GM23338 (cell line): ENCODE measurements around the gene BAMBI. TPM values are rescaled to one million over a fixed set of nuclear protein-coding genes. Genes with fewer than 3 reads are reported as not detected.

Source experiments
- ATAC-seq: fragments of 200-7000 bp; cut with Tn5 transposase; 3 replicates; pipeline ENCODE4 v1.9.1; 2020
- DNase-seq: peaks from one replicate; pipeline ENCODE4 v3.0.0-alpha.2; 2015; ENCODE audit warnings: low spot score
- H2AFZ ChIP-seq: fragments of 200-600 bp; sonication (generic); 2 replicates; pipeline ENCODE4 v1.8.0; 2016; ENCODE audit warnings: antibody characterized with exemption, mild to moderate bottlenecking, moderate library complexity
- H3F3A ChIP-seq: fragments of 200-600 bp; sonication (generic); replicated peaks from 2 replicates; pipeline ENCODE4 v1.8.0; 2017; ENCODE audit warnings: antibody characterized with exemption, mixed run types, low read depth
- H3K27ac ChIP-seq: fragments of 200-600 bp; sonication (generic); 2 replicates; pipeline ENCODE4 v1.6.1; 2016; ENCODE audit warnings: low read depth
- H3K27me3 ChIP-seq: fragments of 200-600 bp; sonication (generic); 2 replicates; pipeline ENCODE4 v1.8.0; 2016; ENCODE audit warnings: mild to moderate bottlenecking, mixed run types, moderate library complexity; ENCODE audit not compliant: insufficient read depth
- H3K36me3 ChIP-seq: fragments of 200-600 bp; sonication (generic); 2 replicates; pipeline ENCODE4 v1.8.0; 2016; ENCODE audit warnings: mild to moderate bottlenecking; ENCODE audit not compliant: insufficient read depth
- H3K4me1 ChIP-seq: fragments of 200-600 bp; sonication (generic); 2 replicates; pipeline ENCODE4 v1.8.0; 2016; ENCODE audit warnings: mild to moderate bottlenecking, moderate library complexity; ENCODE audit not compliant: insufficient read depth
- H3K4me2 ChIP-seq: fragments of 200-600 bp; sonication (generic); 2 replicates; pipeline ENCODE4 v1.7.1; 2017; ENCODE audit warnings: mixed run types
- H3K4me3 ChIP-seq: fragments of 200-600 bp; sonication (generic); 2 replicates; pipeline ENCODE4 v1.6.1; 2016; ENCODE audit warnings: mixed run types
- H3K79me2 ChIP-seq: fragments of 200-600 bp; sonication (generic); replicated peaks from 2 replicates; pipeline ENCODE4 v1.8.0; 2017; ENCODE audit warnings: mild to moderate bottlenecking; ENCODE audit not compliant: insufficient read depth
- H3K9me2 ChIP-seq: fragments of 200-600 bp; sonication (generic); 2 replicates; pipeline ENCODE4 v1.8.0; 2017; ENCODE audit not compliant: insufficient read depth
- H4K20me1 ChIP-seq: fragments of 200-600 bp; sonication (generic); replicated peaks from 2 replicates; pipeline ENCODE4 v1.8.0; 2017; ENCODE audit warnings: mild to moderate bottlenecking; ENCODE audit not compliant: insufficient read depth
- H3K27ac Mint-ChIP-seq: 2 replicates; pipeline ENCODE4 v1.8.0; 2020; ENCODE audit warnings: inconsistent platforms, mild to moderate bottlenecking, moderate library complexity, mixed read lengths
- H3K27me3 Mint-ChIP-seq: 3 replicates; pipeline ENCODE4 v1.8.0; 2022; ENCODE audit warnings: low read depth, mild to moderate bottlenecking, moderate library complexity, mixed read lengths, inconsistent platforms; ENCODE audit not compliant: insufficient read depth, poor library complexity
- H3K36me3 Mint-ChIP-seq: 3 replicates; pipeline ENCODE4 v1.8.0; 2021; ENCODE audit warnings: low read depth, mild to moderate bottlenecking, inconsistent platforms, moderate library complexity, mixed read lengths
- H3K4me1 Mint-ChIP-seq: 3 replicates; pipeline ENCODE4 v1.8.0; 2020; ENCODE audit warnings: mild to moderate bottlenecking, inconsistent platforms, mixed read lengths
- H3K4me3 Mint-ChIP-seq: 3 replicates; pipeline ENCODE4 v1.8.0; 2021; ENCODE audit warnings: moderate library complexity, mild to moderate bottlenecking, inconsistent platforms, mixed read lengths
- H3K9me3 Mint-ChIP-seq: 3 replicates; pipeline ENCODE4 v1.8.0; 2020; ENCODE audit warnings: moderate library complexity, mild to moderate bottlenecking, inconsistent platforms, mixed read lengths
- CREB1 ChIP-seq: fragments of 250-450 bp; sonication (Bioruptor Pico); IDR thresholded peaks from 2 replicates; pipeline ENCODE4 v1.5.0; 2020; ENCODE audit warnings: low read depth, mild to moderate bottlenecking, moderate library complexity
- ETS1 ChIP-seq: IDR thresholded peaks from 2 replicates; pipeline ENCODE4 v1.6.1; 2016; ENCODE audit warnings: antibody characterized with exemption
- EZH2phosphoT487 ChIP-seq: fragments of 200-600 bp; sonication (generic); IDR thresholded peaks from one replicate; pipeline ENCODE4 v1.8.1; 2018; ENCODE audit warnings: antibody characterized with exemption; ENCODE audit not compliant: unreplicated experiment
- ZNF114 ChIP-seq: fragments of 250-450 bp; sonication (Bioruptor Pico); IDR thresholded peaks from 2 replicates; pipeline ENCODE4 v1.5.0; 2020; ENCODE audit warnings: mild to moderate bottlenecking, moderate library complexity
- ZNF462 ChIP-seq: fragments of 250-450 bp; sonication (Bioruptor Pico); IDR thresholded peaks from 2 replicates; pipeline ENCODE4 v1.5.0; 2020; ENCODE audit warnings: mild to moderate bottlenecking, moderate library complexity
- polyA plus RNA-seq: library from polyadenylated mRNA; unstranded; fragments of >200 nt; fragmentation: Nextera tagmentation; extraction: Ambion mirVana; gene quantifications from 2 replicates; pipeline ENCODE4 v1.2.1, GENCODE V29; 2016
- total RNA-seq: library from RNA; depleted of rRNA; stranded (reverse); fragments of >200 nt; shearing (Covaris generic); gene quantifications from 2 replicates; pipeline ENCODE4 v1.2.3, GENCODE V29; 2014

Gene BAMBI
- total and polyA plus RNA-seq, 2 experiments from 2014 or later = 20.1 to 37.5 TPM

GRCh38 chr10:28640551-28640950 is 36.8 kb upstream of the BAMBI start (continued):
- TF ChIP-seq ZNF462 (CRISPR knock-in tag) = no peak

GRCh38 chr10:28644647-28645046 is 32.7 kb upstream of the BAMBI start:
- Histone ChIP-seq H3F3A (no peaks in the 10 kb centered on the region), H3K4me3 (no peak overlapping the region), H3K27me3 (no peaks in the 10 kb centered on the region), H3K79me2 (no peaks in the 10 kb centered on the region), H3K9me2 (peaks cover 4% of the 10 kb centered on the region; the same call in 1 of the 2 replicates), H3K4me2 (no peak overlapping the region), H3K36me3 (no peaks in the 10 kb centered on the region), H3K27ac (no peak overlapping the region), H4K20me1 (no peaks in the 10 kb centered on the region), H2AFZ (no peak overlapping the region), H3K4me1 (no peaks in the 10 kb centered on the region)
- TF ChIP-seq CREB1 (CRISPR knock-in tag) = no peak
- Mint-ChIP-seq H3K27me3 (no peaks in the 10 kb centered on the region), H3K27ac (no peak overlapping the region), H3K36me3 (no peaks in the 10 kb centered on the region), H3K9me3 (peaks cover 14% of the 10 kb centered on the region; the same call in 1 of the 3 replicates), H3K4me1 (no peaks in the 10 kb centered on the region; the same call in 2 of the 3 replicates), H3K4me3 (no peak overlapping the region)
- ATAC-seq (no peak), DNase-seq (no peak)

GRCh38 chr10:28652106-28652505 is 25.2 kb upstream of the BAMBI start:
- Histone ChIP-seq H3K27ac (no peak overlapping the region), H3K4me1 (no peaks in the 10 kb centered on the region), H3K4me3 (no peak overlapping the region), H2AFZ (no peak overlapping the region), H3K79me2 (no peaks in the 10 kb centered on the region), H3K4me2 (no peak overlapping the region), H3K27me3 (no peaks in the 10 kb centered on the region), H4K20me1 (no peaks in the 10 kb centered on the region), H3K9me2 (peaks cover 3% of the 10 kb centered on the region; the same call in 1 of the 2 replicates), H3F3A (no peaks in the 10 kb centered on the region), H3K36me3 (no peaks in the 10 kb centered on the region)
- Mint-ChIP-seq H3K27me3 (peaks cover 2% of the 10 kb centered on the region), H3K4me1 (no peaks in the 10 kb centered on the region), H3K27ac (no peak overlapping the region), H3K4me3 (no peak overlapping the region), H3K9me3 (peaks cover 16% of the 10 kb centered on the region; the same call in 2 of the 3 replicates), H3K36me3 (no peaks in the 10 kb centered on the region)
- ATAC-seq = no peak
- no peak for DNase-seq
- no peak for TF ChIP-seq EZH2phosphoT487
- no peak for TF ChIP-seq ZNF114 (CRISPR knock-in tag)
- TF ChIP-seq ETS1 = no peak
